ENCODE measurements around the gene MBD1.
"Not testable (repeated sequence)": the region's sequence is repeated elsewhere in the genome, so short reads cannot be mapped to it uniquely, and the experiment has no call there.

MBD1 gene, protein sequence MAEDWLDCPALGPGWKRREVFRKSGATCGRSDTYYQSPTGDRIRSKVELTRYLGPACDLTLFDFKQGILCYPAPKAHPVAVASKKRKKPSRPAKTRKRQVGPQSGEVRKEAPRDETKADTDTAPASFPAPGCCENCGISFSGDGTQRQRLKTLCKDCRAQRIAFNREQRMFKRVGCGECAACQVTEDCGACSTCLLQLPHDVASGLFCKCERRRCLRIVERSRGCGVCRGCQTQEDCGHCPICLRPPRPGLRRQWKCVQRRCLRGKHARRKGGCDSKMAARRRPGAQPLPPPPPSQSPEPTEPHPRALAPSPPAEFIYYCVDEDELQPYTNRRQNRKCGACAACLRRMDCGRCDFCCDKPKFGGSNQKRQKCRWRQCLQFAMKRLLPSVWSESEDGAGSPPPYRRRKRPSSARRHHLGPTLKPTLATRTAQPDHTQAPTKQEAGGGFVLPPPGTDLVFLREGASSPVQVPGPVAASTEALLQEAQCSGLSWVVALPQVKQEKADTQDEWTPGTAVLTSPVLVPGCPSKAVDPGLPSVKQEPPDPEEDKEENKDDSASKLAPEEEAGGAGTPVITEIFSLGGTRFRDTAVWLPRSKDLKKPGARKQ

DNA sequence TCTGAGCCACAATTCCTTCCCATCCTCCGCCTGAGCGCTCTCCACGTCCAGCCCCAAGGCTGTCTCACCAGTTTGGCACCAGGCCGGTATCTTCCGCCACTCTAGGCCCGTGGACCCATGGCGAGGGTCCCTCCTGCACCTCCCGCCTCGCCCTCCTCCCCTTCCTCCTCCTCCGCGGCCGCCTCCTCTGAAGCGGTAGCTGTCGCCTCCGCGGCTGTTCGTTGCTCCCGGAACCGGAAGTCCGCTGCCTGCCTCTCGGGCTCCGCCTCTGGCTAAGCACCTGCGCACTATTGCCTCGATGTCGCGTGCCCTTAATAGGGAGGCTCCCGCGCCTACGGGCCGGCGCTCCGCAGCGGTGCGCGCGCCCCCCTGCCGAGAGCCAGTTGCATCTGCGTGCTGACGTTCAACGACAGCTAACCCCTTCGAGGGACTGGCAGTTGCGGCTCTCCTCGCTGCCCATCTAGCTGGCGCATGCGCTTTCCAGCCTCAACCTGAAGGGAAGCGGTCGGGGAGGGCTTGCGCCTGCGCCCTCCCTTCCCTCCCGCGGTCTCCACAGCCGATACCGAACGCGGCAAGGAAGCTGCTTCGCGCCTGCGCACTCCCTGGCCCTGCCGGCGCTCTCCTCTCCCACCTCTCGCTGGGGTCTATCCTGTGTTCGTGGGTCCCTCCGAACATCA lies at the start of gene MBD1:
Gene MBD1, minus strand, starts transcription at position 229 of the 677 bp plus-strand sequence. CDS start 1,531 bp downstream, outside the sequence.
- DNase-seq, result peak; percentile 98

DNA sequence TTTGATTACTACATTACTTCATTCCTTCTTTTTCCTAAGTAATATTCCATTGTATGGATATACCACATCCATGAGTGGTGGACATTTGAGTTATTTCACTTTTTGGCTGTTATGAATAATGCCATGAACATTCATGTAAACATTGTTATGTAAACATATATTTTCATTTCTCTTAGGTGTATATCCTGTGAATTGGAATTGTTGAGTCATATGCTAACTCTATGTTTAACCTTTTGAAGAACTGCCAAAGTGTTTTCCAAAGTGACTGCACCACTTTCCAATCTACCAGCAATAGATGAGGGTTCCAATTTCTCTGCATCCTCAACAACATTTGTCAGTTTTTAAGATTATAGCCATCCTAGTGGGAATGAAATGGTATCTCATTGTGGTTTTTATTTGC lies 48.9 kb upstream of the MBD1 start:
- DNase-seq, result no peak

DNA sequence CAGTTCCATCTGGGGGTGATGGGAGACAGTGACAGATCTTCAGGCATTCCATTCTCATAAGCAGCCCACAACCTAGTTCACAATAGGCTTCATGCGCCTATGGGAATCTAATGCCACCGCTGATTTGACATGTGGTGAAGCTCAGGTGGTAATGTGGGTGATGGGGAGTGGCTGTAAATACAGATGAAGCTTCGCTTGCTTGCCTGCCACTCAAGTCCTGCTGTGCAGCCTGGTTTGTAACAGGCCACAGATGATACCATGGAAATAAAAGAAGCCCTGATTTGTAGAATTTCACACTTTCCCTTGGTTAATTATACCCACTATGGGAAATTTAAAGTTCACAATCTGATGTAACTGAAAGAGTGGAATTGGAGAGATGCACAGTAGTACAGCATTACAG lies 46.7 kb upstream of the MBD1 start:
- no peak for DNase-seq

DNA sequence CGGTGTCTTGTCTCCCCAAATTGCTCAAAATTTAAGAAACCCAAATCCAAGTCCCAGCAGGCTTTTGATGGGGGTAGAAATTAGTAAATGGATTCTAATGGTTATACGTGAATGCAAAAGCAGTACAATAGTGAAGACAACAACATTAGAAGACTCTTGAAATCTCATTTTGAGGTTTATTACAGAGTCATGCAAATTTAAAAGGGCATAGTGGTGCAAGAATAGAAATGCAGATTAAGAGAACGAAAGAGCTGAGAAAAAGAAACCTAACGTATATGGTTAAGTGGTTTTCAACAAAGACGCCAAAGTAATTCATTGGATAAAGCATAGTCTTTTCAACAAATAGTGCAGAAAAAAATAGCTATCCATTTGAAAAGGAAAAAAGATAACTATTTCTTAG lies 39.4 kb upstream of the MBD1 start:
- DNase-seq, result no peak

DNA sequence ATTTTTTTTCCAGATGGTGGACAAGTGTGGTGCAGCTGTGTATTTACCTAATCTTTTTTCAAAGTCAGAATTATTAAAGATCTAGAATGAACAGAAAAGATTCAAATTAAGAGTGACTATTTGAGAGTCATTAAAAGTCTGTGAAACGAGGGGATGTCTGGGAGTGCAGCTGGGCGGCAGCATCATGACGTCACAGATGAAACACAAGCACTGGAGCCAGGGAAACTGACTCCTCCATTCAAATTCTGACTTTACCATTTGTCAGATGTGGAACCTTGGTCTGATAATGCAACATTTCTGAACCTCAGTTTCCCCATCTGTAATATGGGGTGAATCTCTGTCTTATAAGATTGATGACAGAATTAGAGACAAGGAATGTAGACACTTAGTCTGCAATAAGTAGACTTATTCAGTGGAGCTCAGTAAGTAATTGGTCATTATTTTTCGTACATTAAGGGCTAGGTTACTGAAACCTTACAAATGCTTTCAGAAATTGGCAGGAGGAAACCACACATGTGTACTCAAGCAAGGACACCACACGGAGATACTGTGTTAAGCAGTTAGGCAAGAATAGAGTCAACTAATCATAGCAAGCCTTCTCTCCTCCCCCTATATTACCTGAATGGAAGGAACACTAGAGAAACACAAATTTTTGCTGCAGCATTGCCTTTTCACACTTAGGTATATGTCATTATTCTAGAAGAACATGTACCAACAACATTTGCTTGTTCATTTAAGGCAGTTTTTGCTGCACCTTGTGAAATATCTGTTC lies 34.0 kb upstream of the MBD1 start:
- DNase-seq, result no peak

DNA sequence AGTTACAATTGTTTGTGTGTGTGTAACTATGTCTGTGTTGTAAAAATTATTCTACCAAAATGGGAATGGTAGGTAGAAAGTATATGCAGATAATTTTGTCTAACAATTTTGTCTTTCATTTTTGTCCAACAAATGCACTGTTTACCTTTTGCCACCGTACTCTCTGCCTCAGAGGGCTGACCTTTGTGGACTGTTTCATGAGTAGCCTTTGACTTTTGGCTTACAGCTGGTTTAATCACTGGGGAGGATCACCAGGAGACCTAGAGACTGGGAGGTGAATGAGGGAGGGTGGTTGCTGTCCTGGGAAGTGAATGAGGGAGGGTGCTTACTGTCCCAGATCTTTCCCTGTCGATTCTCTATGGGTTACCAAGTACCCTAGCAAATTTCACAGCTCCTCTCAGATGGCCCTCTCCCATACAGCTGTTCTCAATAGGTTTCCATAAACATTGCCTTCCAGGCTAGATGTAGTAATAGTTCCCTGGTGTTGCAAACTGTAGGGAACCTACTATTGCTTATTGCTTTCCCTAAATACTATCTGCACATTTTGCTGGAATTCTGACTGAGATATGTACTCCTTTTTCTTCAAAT lies 32.6 kb upstream of the MBD1 start:
- DNase-seq, result no peak

DNA sequence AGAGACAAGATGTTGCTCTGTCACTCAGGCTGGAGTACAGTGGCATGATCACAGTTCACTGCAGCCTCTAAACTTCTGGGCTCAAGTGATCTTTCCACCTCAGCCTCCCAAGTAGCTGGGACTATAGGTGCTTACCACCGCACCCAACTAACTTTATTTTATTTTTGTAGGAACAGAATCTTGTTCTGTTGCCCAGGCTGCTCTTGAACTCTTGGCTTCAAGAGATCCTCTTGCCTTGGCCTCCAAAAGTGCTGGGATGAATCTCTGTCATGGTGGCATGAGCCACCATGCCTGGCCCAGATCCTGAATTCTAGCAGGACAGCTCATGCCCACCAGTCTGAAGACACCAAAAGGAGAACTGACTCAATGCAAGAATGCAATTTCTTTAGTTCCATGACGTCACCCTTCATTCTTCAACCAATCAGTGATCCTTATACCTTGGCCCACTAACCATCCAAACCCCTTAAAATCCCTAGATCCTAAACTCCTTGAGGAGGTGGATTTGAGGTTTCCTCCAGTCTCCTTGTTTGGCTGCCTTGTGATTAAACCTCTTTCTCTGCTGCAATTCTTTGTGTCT lies 31.8 kb upstream of the MBD1 start:
- DNase-seq, result no peak

DNA sequence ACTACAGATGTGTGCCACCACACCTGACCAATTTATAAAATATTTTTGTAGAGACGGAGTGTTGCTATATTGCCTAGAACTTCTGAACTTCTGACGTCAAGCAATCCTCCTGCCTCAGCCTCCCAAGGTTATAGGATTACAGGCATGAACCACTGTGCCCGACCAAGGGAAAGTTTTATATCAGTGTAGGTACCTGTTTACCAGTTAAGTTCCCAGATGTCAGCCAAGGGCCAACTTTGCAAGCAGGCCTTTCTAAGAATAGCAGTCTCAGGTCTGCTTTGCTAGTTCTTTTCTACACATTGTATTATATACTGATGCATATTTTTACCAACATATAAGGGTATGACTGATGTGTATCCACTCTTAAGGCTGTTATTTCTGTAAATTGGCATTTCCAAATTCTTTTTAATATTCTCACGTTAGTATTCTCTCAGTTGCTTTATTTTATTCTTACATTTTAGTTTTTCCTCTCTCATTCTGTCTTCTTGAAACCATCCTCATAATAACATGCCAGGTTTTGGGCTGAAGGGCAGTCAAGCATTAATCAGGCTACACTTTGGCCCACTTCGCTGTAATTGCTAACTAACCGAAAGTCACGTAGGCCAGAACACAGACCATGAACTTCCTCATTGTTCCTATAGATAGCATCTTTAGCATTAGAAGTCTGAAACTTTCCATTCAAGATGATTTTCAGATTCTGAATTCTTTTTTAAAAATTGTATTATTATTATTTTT lies 31.1 kb upstream of the MBD1 start:
- DNase-seq, result no peak

DNA sequence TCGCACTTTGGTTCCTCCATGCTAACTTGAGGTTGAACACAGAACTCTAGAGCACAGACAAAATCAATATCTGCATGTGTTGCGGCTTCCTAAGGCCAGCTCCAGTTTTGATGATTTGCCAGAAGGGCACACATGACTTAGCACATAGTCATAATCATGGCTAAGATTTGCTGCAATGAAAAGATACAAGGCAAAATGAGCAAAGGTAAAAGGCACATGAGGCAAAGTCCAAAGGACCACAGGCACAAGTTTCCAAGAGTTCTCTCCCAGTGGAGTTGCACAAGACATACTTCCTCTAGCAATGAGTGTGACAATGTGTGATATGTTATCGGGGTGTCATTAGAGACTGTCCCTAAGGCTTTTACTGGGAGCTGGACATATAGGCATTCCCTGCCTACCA lies 30.3 kb upstream of the MBD1 start:
- no peak for DNase-seq

DNA sequence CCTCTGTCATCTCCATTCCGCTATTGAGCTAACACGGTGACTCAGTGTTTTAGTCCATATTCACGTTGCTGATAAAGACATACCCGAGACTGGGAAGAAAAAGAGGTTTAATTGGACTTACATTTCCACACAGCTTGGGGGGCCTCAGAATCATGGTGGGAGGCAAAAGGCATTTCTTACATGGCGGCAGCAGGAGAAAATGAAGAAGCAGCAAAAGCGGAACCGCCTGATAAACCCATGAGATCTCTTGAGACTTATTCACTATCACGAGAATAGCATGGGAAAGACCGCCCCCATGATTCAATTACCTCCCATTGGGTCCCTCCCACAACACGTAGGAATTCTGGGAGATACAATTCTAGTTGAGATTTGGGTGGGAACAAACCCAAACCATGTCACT lies 28.8 kb upstream of the MBD1 start:
- no peak for DNase-seq

DNA sequence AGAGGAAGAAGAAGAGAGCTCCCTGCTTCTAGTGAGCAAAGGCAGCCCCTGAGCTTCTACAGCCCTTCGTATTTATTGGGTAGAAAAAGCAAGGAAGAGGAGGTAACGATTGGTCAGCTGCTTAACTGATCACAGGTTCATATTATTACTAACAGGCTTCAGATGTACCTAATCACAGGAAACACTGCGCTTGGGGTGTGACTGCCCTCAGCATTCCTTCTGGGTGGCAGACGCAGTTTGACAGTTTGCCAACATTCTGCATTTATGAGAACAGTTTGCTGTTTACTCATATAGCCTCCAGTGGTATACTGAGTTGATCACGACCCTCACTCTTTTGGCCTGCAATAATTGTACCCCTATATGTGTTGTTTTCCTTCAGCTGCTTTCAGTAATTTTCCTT lies 27.5 kb upstream of the MBD1 start:
- DNase-seq, result not testable (repeated sequence)

DNA sequence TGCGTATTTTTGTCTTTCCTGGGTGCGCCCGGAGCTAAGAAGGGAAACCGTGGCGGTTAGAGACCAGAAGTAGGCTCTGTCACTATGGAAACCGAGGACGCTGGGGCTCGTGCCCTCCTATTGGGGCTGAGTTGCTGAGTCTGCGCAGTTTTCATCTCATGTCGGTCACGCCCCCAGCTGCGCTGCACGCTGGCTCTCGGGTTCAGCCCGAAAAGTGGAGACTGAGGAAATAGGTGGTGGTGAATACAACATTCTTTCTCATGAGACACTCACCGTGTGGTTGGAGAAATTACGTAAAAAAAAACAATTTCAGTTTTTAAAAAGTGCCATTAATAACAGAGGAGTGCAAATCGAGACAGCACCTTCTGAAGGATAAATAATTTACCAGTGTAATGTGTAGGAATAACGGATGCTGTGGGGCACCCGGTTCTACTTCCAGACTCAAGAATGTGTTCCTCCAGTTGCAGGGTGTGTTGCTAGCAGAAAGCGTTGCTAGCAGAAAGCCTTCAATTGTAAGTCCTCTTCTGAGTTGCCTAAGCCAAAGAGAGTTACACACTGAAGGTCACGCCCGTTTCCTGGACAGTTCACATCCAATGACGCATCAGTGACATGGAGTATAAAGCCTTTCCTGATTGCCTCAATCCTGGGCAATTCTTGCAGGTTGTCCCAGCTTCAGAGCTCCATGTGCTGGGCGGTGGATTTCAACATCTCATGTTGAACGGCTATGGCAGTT lies 26.6 kb upstream of the MBD1 start:
- DNase-seq, result peak; percentile 93

DNA sequence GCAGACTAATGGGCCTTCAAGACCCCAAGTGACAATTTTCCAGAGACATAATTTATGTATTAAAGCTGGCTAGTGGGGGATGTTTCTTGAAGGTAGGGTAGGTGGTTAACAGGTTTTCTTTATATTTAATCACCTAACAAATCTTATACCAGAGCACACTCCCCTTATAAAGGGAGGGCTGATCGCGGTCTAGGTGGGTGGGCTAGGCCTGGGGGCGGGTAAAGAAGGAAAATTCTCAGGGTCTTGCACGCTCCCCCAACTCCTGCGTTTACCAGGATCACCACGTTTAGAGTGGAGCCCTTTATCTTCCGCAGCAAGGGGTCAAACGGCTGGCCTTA lies 26.0 kb upstream of the MBD1 start:
- DNase-seq, result no peak

DNA sequence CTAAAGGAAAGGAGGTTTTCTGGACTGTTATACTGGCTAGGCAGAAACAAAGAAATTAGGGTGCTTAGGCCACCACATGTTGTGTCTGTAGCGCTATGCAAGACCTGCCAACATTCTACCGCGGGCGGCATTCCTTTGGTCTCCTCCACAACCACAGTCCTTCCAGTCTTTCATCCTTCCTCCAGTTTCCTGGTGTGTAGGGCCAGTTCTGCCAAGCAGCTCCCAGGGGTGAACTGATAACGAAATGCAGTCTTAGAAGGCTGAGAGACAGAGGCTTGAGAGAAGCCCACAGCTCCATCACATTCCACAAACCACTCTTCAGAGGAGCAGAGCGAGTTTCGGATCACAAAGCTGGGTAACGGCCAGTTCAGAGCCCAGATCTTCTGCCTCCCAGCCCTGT lies 25.6 kb upstream of the MBD1 start:
- DNase-seq, result no peak

DNA sequence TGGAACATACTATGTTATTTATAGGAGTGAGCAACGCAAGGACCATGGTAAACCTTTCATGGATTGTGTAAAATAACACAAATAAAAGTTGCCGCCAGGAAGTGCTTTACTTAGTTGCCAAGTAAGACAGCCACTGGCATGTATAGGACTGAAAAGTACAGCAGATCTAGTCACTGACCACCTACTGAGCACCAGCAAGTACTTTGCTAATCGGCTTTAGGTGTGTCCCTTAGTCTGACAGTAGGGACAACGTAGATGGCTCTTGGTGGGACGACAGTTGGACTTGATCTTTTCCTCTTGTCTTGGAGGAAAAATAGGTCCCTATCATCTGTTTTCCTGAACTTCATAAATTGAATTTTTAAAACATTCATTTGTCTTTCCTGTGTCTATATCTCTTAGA lies 19.8 kb upstream of the MBD1 start:
- DNase-seq, result no peak

DNA sequence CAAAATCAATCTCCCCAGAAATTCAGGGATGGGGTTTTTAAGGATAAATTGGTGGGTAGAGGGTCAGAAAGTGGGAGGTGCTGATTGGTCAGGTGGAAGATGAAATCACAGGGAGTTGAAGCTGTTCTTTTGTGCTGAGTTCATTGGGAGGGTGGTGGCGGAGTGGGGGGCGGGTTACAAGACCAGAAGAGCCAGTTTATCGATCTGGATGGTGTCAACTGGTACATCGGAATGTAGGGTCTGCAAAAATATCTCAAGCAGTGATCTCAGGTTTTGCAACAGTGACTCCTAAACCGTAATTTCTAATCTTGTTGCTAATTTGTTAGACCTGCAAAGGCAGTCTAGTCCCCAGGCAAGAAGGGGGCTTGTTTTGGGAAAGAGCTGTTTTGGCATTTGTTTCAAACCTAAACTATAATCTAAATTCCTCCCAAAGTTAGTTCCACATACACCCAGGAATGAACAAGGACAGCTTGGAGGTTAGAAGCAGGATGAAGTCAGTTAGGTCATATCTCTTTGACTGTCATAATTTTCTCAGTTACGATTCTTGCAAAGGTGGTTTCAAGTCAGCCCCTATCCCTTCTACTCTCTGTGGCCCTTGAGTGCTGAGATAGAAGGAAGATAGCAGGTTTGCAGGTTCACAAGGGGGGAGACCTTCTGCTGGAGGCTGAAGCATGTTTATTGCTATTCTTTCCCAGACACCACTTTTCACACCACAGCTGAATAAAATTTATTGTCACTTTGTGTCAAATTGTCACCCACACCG lies 18.5 kb upstream of the MBD1 start:
- no peak for DNase-seq

DNA sequence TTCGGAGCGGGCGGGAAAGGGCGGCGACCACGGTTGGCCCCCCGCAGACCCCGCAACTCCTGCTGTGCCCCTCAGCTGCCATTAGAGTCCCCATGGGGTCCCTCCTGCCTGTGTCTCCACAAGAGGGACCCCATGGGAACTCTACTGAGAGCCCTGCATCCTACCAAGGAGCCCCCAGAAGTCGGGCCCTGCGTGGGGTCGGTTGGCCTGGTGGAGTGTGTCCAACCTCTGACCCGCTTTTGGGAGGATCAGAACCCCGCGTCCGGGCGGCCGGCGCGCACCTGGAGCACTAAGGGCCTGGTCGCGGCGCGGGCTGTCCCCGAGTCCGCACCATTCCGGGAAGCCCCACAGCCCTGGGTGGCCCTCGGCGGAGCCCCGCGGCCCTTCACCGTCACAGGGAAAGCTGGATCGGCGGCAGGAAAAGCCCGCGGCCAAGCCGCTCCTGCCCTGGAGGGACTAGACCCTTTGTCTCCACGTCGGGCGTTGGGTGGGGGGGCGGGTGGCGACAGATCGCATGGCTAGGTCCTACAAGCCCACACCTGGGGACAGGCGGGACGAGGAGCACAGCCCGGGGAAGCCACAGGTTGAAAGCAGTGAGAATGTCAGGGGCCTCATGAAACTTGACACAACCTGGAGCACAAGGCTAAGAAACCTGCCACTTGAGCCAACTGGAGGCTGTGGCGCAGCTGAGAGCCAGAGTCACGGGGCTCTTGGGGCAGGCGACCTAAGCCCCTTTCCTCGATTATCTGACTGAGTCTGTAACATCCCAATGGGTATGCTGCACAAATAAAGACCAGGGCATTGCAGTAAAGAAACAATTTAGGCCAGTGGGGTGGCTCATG lies 17.3 kb upstream of the MBD1 start:
- no peak for DNase-seq

DNA sequence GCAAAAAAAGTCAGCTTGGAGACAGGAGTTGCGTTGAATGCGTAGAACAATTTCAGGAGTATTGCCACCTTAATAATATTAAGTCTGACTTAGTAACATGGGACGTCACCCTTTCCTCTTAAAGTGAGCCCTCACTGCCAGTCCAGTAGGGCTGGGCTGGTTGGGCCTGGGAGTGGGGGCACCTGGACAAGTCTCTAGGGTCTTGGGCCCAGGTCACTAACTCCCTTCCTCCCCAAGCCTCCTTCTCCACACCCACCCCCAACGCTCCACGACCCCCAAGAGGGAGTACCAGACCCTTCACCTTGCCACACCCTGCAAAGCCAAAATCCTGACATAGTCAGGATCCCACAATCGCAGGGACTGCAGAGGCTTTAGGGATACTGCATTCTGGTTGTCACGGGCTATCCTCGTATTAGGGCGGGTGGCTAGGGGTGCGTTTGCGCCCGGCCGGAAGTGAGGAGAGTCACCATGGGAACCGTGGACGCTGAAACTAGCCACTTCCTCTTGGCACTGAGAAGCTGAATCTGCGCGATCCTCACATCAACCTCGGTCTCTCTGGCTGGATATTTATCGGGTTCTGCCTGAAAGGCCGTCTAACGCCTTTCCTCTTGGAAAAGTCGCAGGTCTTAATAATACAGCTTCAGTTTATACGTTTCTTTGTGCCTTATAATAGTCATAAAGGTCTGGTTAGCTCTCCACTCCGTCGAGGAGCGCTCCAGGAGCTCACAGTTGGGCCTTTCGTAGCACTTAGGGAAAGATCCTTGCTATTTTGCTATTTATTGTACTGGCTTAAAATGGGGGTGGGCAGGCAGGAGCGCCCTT lies 16.5 kb upstream of the MBD1 start:
- DNase-seq, result peak; percentile 72

DNA sequence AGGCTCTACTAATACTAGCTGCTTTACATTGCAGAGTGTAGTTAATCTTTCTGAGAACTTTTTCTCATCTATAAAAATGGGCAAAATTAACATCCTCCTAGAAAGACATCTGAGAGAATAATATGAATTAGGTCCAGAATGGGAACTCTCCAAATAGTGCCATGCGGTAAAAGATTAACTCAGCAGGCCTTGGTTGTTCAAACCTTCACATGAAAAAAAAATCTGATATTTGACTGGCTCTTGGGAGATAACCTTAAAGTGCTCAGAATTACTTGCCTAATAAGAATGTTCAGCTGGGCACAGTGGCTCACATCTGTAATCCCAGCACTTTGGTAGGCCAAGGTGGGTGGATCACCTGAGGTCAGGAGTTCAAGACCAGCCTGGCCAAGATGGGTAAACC lies 11.7 kb upstream of the MBD1 start:
- DNase-seq, result no peak
